Smooth muscle cell (in vitro differentiated cells): ENCODE results near the gene PHOX2A. TPM values are rescaled to one million over a fixed set of nuclear protein-coding genes. Genes with fewer than 3 reads are reported as not detected.
A peak's percentile ranks its signal among the peaks of the same experiment; 100 is the strongest.

Experiments used
- DNase-seq: peaks from one replicate; lab custom pipeline; 2025; ENCODE audit not compliant: unreplicated experiment; lab: John Stamatoyannopoulos, UW
- H2AFZ ChIP-seq: fragments of 200-600 bp; sonication (generic); 2 replicates; pipeline ENCODE4 v1.6.0; 2016; ENCODE audit warnings: antibody characterized with exemption, low read depth, mild to moderate bottlenecking
- H3F3A ChIP-seq: fragments of 200-600 bp; sonication (generic); 2 replicates; pipeline ENCODE4 v1.6.0; 2017; ENCODE audit warnings: antibody characterized with exemption, low read depth
- H3K27ac ChIP-seq: fragments of 200-600 bp; sonication (generic); 2 replicates; pipeline ENCODE4 v1.5.1; 2016; ENCODE audit warnings: low read depth, mild to moderate bottlenecking
- H3K27me3 ChIP-seq: fragments of 200-600 bp; sonication (generic); 2 replicates; pipeline ENCODE4 v1.6.1; 2016; ENCODE audit warnings: low read depth, mild to moderate bottlenecking
- H3K36me3 ChIP-seq: fragments of 200-600 bp; sonication (generic); 2 replicates; pipeline ENCODE4 v1.5.1; 2016; ENCODE audit warnings: low read depth
- H3K4me1 ChIP-seq: fragments of 200-600 bp; sonication (generic); 2 replicates; pipeline ENCODE4 v1.5.1; 2016; ENCODE audit warnings: low read depth
- H3K4me2 ChIP-seq: fragments of 200-600 bp; sonication (generic); 2 replicates; pipeline ENCODE4 v1.6.0; 2016; ENCODE audit warnings: mild to moderate bottlenecking
- H3K4me3 ChIP-seq: fragments of 200-600 bp; sonication (generic); 2 replicates; pipeline ENCODE4 v1.5.1; 2016; ENCODE audit warnings: mild to moderate bottlenecking
- H3K79me2 ChIP-seq: fragments of 200-600 bp; sonication (generic); 2 replicates; pipeline ENCODE4 v1.6.0; 2016; ENCODE audit warnings: low read depth, mild to moderate bottlenecking
- H3K9ac ChIP-seq: fragments of 200-600 bp; sonication (generic); 2 replicates; pipeline ENCODE4 v1.6.0; 2016; ENCODE audit warnings: low read depth
- H3K9me3 ChIP-seq: fragments of 200-600 bp; sonication (generic); replicated peaks from 2 replicates; pipeline ENCODE4 v1.5.1; 2016; ENCODE audit warnings: low read depth
- H4K20me1 ChIP-seq: fragments of 200-600 bp; sonication (generic); 2 replicates; pipeline ENCODE4 v1.6.0; 2016; ENCODE audit warnings: low read depth
- WGBS: methylation state at CpG from one replicate; pipeline ENCODE4 v1.1.7; 2016; ENCODE audit warnings: low lambda C conversion rate; 5-methylcytosine and 5-hydroxymethylcytosine counted together
- polyA plus RNA-seq: library from polyadenylated mRNA; unstranded; fragments of >200 nt; fragmentation: Nextera tagmentation; extraction: Ambion mirVana; gene quantifications from 2 replicates; pipeline ENCODE4 v1.2.1, GENCODE V29; 2016
- total RNA-seq: library from RNA; depleted of rRNA; stranded (reverse); fragments of >200 nt; gene quantifications from 2 replicates; pipeline ENCODE4 v1.2.3, GENCODE V29; 2014
- TF ChIP-seq, protein P1 (sequence below): fragments of 200-600 bp; sonication (generic); IDR thresholded peaks from 2 replicates; pipeline ENCODE4 v1.5.1; 2017; ENCODE audit warnings: borderline replicate concordance, mild to moderate bottlenecking, antibody characterized with exemption; ENCODE audit not compliant: insufficient read depth, poor library complexity, severe bottlenecking

Gene PHOX2A
- total and polyA plus RNA-seq, 2 experiments from 2014 or later = 0.13 TPM; not detected in 1

DNA sequence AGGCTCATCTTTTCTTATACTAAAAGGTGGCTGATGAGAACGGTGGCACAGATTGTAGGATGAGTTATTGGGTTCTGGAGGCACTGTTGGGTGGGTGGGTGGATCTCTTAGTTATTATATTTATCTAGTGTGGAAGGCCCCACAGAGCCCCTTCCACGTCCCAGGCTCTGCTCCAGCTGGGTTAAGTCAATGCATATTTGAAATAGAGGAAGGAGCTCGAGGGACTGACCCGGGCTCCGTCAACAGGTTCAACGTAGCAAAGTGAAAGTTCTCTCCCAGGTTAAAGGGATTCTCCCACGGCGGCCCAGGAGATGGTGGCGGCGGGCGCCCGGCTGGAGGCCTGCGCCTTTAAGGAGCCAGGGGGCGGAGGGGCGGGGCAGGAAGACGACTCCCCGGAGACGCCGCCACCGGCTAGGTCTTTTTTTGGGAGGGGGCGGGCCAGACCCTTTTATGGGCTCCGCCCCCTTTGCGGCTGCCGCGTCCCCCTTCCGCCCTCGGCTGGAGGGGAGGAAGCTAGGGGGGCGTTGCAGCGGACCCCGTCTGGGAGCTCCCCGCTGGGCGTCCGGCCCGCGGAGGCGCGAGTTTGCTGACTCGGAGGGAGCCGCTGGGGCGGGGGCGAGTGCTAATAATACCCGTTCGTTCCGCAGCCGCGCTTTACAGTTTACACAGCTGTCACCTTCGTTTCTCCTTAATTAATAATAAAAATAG is 20.9 kb downstream of the PHOX2A start:
- WGBS = under 1% methylated on average over 46 of the region's 47 CpGs
- peaks cover under 1% of the 10 kb centered on the region for H3K27me3 ChIP-seq
- no peaks in the 10 kb centered on the region for H3K36me3 ChIP-seq
- peak overlapping the region; percentile 72 for H3K9ac ChIP-seq
- H2AFZ ChIP-seq = peak overlapping the region; percentile 68
- peak; percentile 80 for DNase-seq
- no peaks in the 10 kb centered on the region for H3K4me1 ChIP-seq
- H3K79me2 ChIP-seq = peaks cover 36% of the 10 kb centered on the region
- peaks cover 31% of the 10 kb centered on the region for H4K20me1 ChIP-seq
- peak overlapping the region; percentile 98 for H3K4me2 ChIP-seq
- H3K9me3 ChIP-seq = no peaks in the 10 kb centered on the region
- no peaks in the 10 kb centered on the region for H3F3A ChIP-seq
- TF ChIP-seq, protein P1, sequence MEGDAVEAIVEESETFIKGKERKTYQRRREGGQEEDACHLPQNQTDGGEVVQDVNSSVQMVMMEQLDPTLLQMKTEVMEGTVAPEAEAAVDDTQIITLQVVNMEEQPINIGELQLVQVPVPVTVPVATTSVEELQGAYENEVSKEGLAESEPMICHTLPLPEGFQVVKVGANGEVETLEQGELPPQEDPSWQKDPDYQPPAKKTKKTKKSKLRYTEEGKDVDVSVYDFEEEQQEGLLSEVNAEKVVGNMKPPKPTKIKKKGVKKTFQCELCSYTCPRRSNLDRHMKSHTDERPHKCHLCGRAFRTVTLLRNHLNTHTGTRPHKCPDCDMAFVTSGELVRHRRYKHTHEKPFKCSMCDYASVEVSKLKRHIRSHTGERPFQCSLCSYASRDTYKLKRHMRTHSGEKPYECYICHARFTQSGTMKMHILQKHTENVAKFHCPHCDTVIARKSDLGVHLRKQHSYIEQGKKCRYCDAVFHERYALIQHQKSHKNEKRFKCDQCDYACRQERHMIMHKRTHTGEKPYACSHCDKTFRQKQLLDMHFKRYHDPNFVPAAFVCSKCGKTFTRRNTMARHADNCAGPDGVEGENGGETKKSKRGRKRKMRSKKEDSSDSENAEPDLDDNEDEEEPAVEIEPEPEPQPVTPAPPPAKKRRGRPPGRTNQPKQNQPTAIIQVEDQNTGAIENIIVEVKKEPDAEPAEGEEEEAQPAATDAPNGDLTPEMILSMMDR = peak; percentile 4
- H3K27ac ChIP-seq = peak overlapping the region; percentile 80
- peak overlapping the region; percentile 84 for H3K4me3 ChIP-seq

DNA sequence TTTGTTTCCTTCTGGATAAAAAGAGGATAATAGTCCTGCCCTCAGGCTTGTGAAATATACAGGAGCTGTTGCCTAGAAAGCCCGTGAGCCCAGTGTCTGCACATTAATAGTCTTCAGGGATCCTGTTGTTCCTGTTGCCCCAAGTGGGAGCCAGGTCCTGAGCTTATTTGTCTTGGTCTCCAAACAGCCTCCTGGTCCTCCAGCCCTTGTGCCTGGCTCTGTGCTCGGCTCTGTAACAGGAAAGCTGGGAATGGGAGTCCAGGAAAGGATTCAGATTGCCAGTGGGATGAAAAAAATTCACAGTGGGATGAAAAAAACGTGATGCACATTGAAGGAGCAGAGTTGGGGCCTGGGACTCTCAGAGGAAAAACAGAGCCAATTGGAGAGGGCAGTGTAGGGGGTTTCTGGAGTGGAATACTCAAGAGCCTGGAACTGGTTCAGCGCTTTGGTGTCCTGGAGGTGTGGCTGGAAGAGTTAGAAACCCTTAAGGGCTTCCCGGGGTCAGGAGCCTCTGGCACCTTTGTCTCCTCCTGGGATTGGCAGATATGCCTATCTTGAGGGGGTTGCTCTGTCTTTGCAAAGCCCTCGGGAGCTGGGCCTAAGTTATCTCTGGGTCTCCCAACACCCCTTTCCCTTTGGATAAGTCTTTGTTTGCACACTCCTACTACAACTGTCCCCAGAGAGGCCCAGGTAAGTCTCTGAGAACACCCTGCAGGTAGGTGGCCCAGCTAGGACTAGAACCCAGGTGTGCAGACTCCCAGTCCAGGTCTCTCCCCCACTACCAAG is 21.7 kb downstream of the PHOX2A start:
- peaks cover 23% of the 10 kb centered on the region for H4K20me1 ChIP-seq
- H3K4me2 ChIP-seq = peak overlapping the region; percentile 98
- DNase-seq = no peak
- H3K9me3 ChIP-seq = no peaks in the 10 kb centered on the region
- peak overlapping the region; percentile 68 for H2AFZ ChIP-seq
- no peaks in the 10 kb centered on the region for H3F3A ChIP-seq
- WGBS = 68% methylated on average over 6 of the region's 6 CpGs
- TF ChIP-seq, protein P1 = no peak
- H3K36me3 ChIP-seq = no peaks in the 10 kb centered on the region
- H3K79me2 ChIP-seq = peaks cover 33% of the 10 kb centered on the region
- H3K4me1 ChIP-seq = no peaks in the 10 kb centered on the region
- peaks cover 3% of the 10 kb centered on the region for H3K27me3 ChIP-seq
- H3K4me3 ChIP-seq = peak overlapping the region; percentile 84
- peak overlapping the region; percentile 80 for H3K27ac ChIP-seq
- H3K9ac ChIP-seq = no peak overlapping the region

DNA sequence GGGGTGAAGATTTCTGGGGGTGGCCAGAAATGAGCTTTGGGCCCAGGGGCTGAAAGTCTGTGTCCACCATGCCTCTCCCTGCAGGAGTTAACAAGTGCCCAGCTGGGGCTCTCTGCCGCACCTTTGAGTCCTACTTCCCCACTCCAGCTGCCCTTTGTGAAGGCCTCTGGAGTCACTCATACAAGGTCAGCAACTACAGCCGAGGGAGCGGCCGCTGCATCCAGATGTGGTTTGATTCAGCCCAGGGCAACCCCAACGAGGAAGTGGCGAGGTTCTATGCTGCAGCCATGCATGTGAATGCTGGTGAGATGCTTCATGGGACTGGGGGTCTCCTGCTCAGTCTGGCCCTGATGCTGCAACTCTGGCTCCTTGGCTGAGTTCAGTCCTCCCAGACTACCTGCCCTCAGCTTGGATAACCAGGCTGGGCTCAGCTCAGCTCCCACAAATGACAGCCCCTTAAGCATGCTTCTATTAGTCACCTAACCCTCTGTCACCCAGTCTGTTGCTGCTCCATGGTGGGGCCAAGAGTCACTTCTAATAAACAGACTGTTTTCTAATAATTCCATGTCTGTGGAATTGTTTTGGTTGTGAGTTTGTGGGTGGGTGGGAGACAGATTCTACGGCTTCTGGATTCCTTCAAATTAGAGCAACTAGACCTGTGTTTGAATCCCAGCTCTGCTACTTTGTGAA is 22.4 kb downstream of the PHOX2A start:
- H3K4me2 ChIP-seq = no peak overlapping the region
- H3K79me2 ChIP-seq = peaks cover 26% of the 10 kb centered on the region
- H3K4me1 ChIP-seq = no peaks in the 10 kb centered on the region
- no peak overlapping the region for H3K9ac ChIP-seq
- no peaks in the 10 kb centered on the region for H3F3A ChIP-seq
- no peaks in the 10 kb centered on the region for H3K9me3 ChIP-seq
- H4K20me1 ChIP-seq = peaks cover 16% of the 10 kb centered on the region
- no peak for DNase-seq
- TF ChIP-seq, protein P1 = no peak
- no peak overlapping the region for H3K4me3 ChIP-seq
- H3K36me3 ChIP-seq = no peaks in the 10 kb centered on the region
- 74% methylated on average over 7 of the region's 7 CpGs for WGBS
- H3K27ac ChIP-seq = no peak overlapping the region
- H3K27me3 ChIP-seq = peaks cover 3% of the 10 kb centered on the region
- peak overlapping the region; percentile 68 for H2AFZ ChIP-seq
